GM12891 (cell line): Measurements from ENCODE around the gene SNX30.
A peak's percentile ranks its signal among the peaks of the same experiment; 100 is the strongest.

ENCODE experiments used
- DNase-seq: peaks from one replicate; pipeline ENCODE4 v3.0.0; 2011; ENCODE audit warnings: low spot score; ENCODE audit not compliant: insufficient read length
- FAIRE-seq: peaks from 2 replicates; lab custom pipeline; 2011; peaks lifted over from hg19 to GRCh38; lab: Jason Lieb, UNC
- PAX5 ChIP-seq: IDR thresholded peaks from 2 replicates; pipeline ENCODE4 v1.6.1; 2011; ENCODE audit warnings: low read length, moderate library complexity, mild to moderate bottlenecking; ENCODE audit not compliant: insufficient read depth, severe bottlenecking
- POLR2A ChIP-seq: IDR thresholded peaks from 2 replicates; pipeline ENCODE4 v1.6.1; 2011; ENCODE audit warnings: low read depth, low read length, control low read depth
- POLR2AphosphoS5 ChIP-seq: IDR thresholded peaks from 2 replicates; pipeline ENCODE4 v1.6.1; 2011; ENCODE audit warnings: low read depth, low read length, control low read depth
- POU2F2 ChIP-seq: IDR thresholded peaks from 2 replicates; pipeline ENCODE4 v1.6.1; 2011; ENCODE audit warnings: low read depth, mild to moderate bottlenecking, control low read depth, low read length, moderate library complexity
- SPI1 ChIP-seq: IDR thresholded peaks from 2 replicates; pipeline ENCODE4 v1.6.1; 2011; ENCODE audit warnings: low read depth, low read length, control low read depth
- TAF1 ChIP-seq: IDR thresholded peaks from 2 replicates; pipeline ENCODE4 v1.6.1; 2011; ENCODE audit warnings: low read depth, low read length, control low read depth

The SNX30 gene

GRCh38 chr9:112850840-112851239 lies 100.3 kb downstream of the SNX30 start:
- TF ChIP-seq SPI1, result no peak
- no peak for TF ChIP-seq PAX5
- no peak for TF ChIP-seq POLR2AphosphoS5
- TF ChIP-seq POU2F2, result no peak
- TF ChIP-seq POLR2A, result no peak
- no peak for TF ChIP-seq TAF1
- DNase-seq (no peak), FAIRE-seq (no peak)

GRCh38 chr9:112852741-112853504 lies 102.4 kb downstream of the SNX30 start:
- no peak for TF ChIP-seq PAX5
- FAIRE-seq, result no peak
- DNase-seq, result no peak

- FAIRE-seq (no peak), DNase-seq (no peak)
- TF ChIP-seq TAF1, result no peak
- TF ChIP-seq PAX5, result no peak
- no peak for TF ChIP-seq SPI1
- no peak for TF ChIP-seq POLR2A
- no peak for TF ChIP-seq POLR2AphosphoS5
- TF ChIP-seq POU2F2, result no peak
These were observed 103.5 kb downstream of the SNX30 start for GRCh38 chr9:112853882-112854585.

GRCh38 chr9:112854657-112855056 lies 104.1 kb downstream of the SNX30 start:
- TF ChIP-seq PAX5 (no peak), SPI1 (no peak), POU2F2 (no peak), POLR2A (no peak), TAF1 (no peak), POLR2AphosphoS5 (no peak)
- FAIRE-seq, result no peak

GRCh38 chr9:112856200-112856599 lies 105.6 kb downstream of the SNX30 start:
- TF ChIP-seq PAX5, result no peak
- TF ChIP-seq POLR2AphosphoS5, result no peak
- no peak for TF ChIP-seq POLR2A
- no peak for FAIRE-seq
- no peak for DNase-seq

More at GRCh38 chr9:112854657-112855056, 104.1 kb downstream of the SNX30 start:
- no peak for DNase-seq

GRCh38 chr9:112856843-112857242 lies 106.3 kb downstream of the SNX30 start:
- TF ChIP-seq PAX5 (no peak), POU2F2 (no peak), TAF1 (no peak), SPI1 (no peak), POLR2AphosphoS5 (no peak), POLR2A (no peak)
- FAIRE-seq (no peak), DNase-seq (no peak)

GRCh38 chr9:112858005-112858404 lies 107.4 kb downstream of the SNX30 start:
- TF ChIP-seq POU2F2 (no peak), SPI1 (no peak), TAF1 (no peak), PAX5 (no peak), POLR2AphosphoS5 (no peak), POLR2A (no peak)
- no peak for DNase-seq
- FAIRE-seq, result peak; percentile 48

- DNase-seq (peak; percentile 51), FAIRE-seq (peak; percentile 80)
- TF ChIP-seq SPI1 (peak; percentile 99), TAF1 (no peak), POLR2A (no peak)
These were observed 108.1 kb downstream of the SNX30 start for GRCh38 chr9:112858625-112859147.

- no peak for FAIRE-seq
- DNase-seq, result no peak
- TF ChIP-seq POU2F2 (no peak), TAF1 (no peak), SPI1 (no peak), PAX5 (no peak), POLR2AphosphoS5 (no peak), POLR2A (no peak)
These were observed 109.9 kb downstream of the SNX30 start for GRCh38 chr9:112860451-112860850.

- DNase-seq (no peak), FAIRE-seq (no peak)
- TF ChIP-seq PAX5 (no peak), POLR2AphosphoS5 (no peak), SPI1 (no peak), POU2F2 (no peak), TAF1 (no peak), POLR2A (no peak)
These were observed 110.6 kb downstream of the SNX30 start for GRCh38 chr9:112861155-112861554.
